ENCODE results near the gene APOE.
"Not testable (repeated sequence)": the region's sequence is repeated elsewhere in the genome, so short reads cannot be mapped to it uniquely, and the experiment has no call there.

The APOE gene

GRCh38 chr19:44909775-44910174 lies 4.2 kb downstream of the APOE start:
- DNase-seq (ENCODE audit: low spot score) = no peak

- not testable (repeated sequence) for DNase-seq (ENCODE audit: low spot score)
These were observed 6.3 kb downstream of the APOE start for GRCh38 chr19:44911896-44912295.

- no peak for DNase-seq (ENCODE audit: low spot score)
These were observed 7.3 kb downstream of the APOE start for GRCh38 chr19:44912854-44913253.

GRCh38 chr19:44913512-44914432 lies 8.2 kb downstream of the APOE start:
- DNase-seq (ENCODE audit: low spot score) = not testable (repeated sequence)

- DNase-seq (ENCODE audit: low spot score) = peak; percentile 91
These were observed 9.0 kb downstream of the APOE start, which contains the start of gene APOC1 for GRCh38 chr19:44914433-44915206. APOC1 (plus strand) TSS chr19:44914608; CDS start chr19:44914892, 284 bp downstream.

- no peak for DNase-seq (ENCODE audit: low spot score)
These were observed 18.7 kb downstream of the APOE start for GRCh38 chr19:44924243-44924725.

GRCh38 chr19:44925114-44925891 lies 19.7 kb downstream of the APOE start:
- peak; percentile 77 for DNase-seq (ENCODE audit: low spot score)

GRCh38 chr19:44926245-44927077 lies 20.9 kb downstream of the APOE start:
- DNase-seq (ENCODE audit: low spot score) = not testable (repeated sequence)

- DNase-seq (ENCODE audit: low spot score) = no peak
These were observed 22.1 kb downstream of the APOE start for GRCh38 chr19:44927746-44928145.

GRCh38 chr19:44930088-44930487 lies 24.5 kb downstream of the APOE start:
- no peak for DNase-seq (ENCODE audit: low spot score)

- DNase-seq (ENCODE audit: low spot score) = no peak
These were observed 25.9 kb downstream of the APOE start for GRCh38 chr19:44931541-44931940.

- no peak for DNase-seq (ENCODE audit: low spot score)
These were observed 34.1 kb downstream of the APOE start for GRCh38 chr19:44939668-44940067.

- no peak for DNase-seq (ENCODE audit: low spot score)
These were observed 36.5 kb downstream of the APOE start, which contains the start of gene APOC4 for GRCh38 chr19:44942067-44942571. APOC4 (plus strand) TSS chr19:44942237; CDS start chr19:44942278, 41 bp downstream.

GRCh38 chr19:44943801-44944249 lies 38.2 kb downstream of the APOE start:
- no peak for DNase-seq (ENCODE audit: low spot score)

GRCh38 chr19:44947041-44947581 lies 41.5 kb downstream of the APOE start:
- DNase-seq (ENCODE audit: low spot score) = no peak

GRCh38 chr19:44948237-44948636 lies 42.6 kb downstream of the APOE start:
- DNase-seq (ENCODE audit: low spot score) = no peak

- no peak for DNase-seq (ENCODE audit: low spot score)
These were observed 43.3 kb downstream of the APOE start for GRCh38 chr19:44948763-44949374.

- no peak for DNase-seq (ENCODE audit: low spot score)
These were observed 44.0 kb downstream of the APOE start for GRCh38 chr19:44949550-44949949.
